Progenitor cell of endocrine pancreas (in vitro differentiated cells): ENCODE data around the gene OR10A4. TPM values are rescaled to one million over a fixed set of nuclear protein-coding genes. Genes with fewer than 3 reads are reported as not detected.

Source experiments
- DNase-seq: peaks from one replicate; pipeline ENCODE4 v3.0.0; 2021; ENCODE audit warnings: low spot score; ENCODE audit not compliant: unreplicated experiment
- H3K27ac Mint-ChIP-seq: 2 replicates; pipeline ENCODE4 v1.8.0; 2021; ENCODE audit warnings: mild to moderate bottlenecking, moderate library complexity, mixed read lengths
- H3K27me3 Mint-ChIP-seq: 2 replicates; pipeline ENCODE4 v1.8.0; 2021; ENCODE audit warnings: mixed read lengths
- H3K36me3 Mint-ChIP-seq: 2 replicates; pipeline ENCODE4 v1.8.0; 2022; ENCODE audit warnings: mixed read lengths; ENCODE audit not compliant: insufficient read depth
- H3K4me1 Mint-ChIP-seq: 2 replicates; pipeline ENCODE4 v1.8.0; 2021; ENCODE audit warnings: low read depth, mixed read lengths
- H3K4me3 Mint-ChIP-seq: 2 replicates; pipeline ENCODE4 v1.8.0; 2021; ENCODE audit warnings: low read depth, mild to moderate bottlenecking, moderate library complexity, mixed read lengths
- H3K9me3 Mint-ChIP-seq: 2 replicates; pipeline ENCODE4 v1.8.0; 2021; ENCODE audit warnings: low read depth, mixed read lengths
- CTCF ChIP-seq: fragments of 200-600 bp; sonication (generic); IDR thresholded peaks from one replicate; pipeline ENCODE4 v1.5.0; 2021; ENCODE audit warnings: antibody characterized with exemption, mild to moderate bottlenecking; ENCODE audit not compliant: unreplicated experiment
- long read RNA-seq: library from polyadenylated mRNA; unstranded; transcript quantifications from one replicate; pipeline ENCODE4 v2.0.0, GENCODE V29; 2020
- total RNA-seq: library from RNA; stranded (reverse); gene quantifications from 2 replicates; pipeline ENCODE4 v1.2.1, GENCODE V29; 2021

OR10A4 gene
- total RNA-seq, result not detected in 2 replicates
- long read RNA-seq, result 0 reads

GRCh38 chr11:6876325-6876724, at the start of gene OR10A4:
Gene OR10A4 (plus strand): TSS chr11:6876625. CDS start chr11:6876648, 23 bp downstream.
- no peaks in the 10 kb centered on the region for H3K27me3 Mint-ChIP-seq
- no peak within 1 kb of the TSS for H3K27ac Mint-ChIP-seq
- H3K4me1 Mint-ChIP-seq, result no peaks in the 10 kb centered on the region
- H3K9me3 Mint-ChIP-seq, result peaks cover 3% of the 10 kb centered on the region
- no peaks in the 10 kb centered on the region for H3K36me3 Mint-ChIP-seq
- no peak for DNase-seq
- no peak for TF ChIP-seq CTCF
- H3K4me3 Mint-ChIP-seq, result no peak within 1 kb of the TSS

- H3K4me1 Mint-ChIP-seq, result no peaks in the 10 kb centered on the region
- no peak for DNase-seq
- no peaks in the 10 kb centered on the region for H3K9me3 Mint-ChIP-seq
- no peaks in the 10 kb centered on the region for H3K27me3 Mint-ChIP-seq
- no peak for TF ChIP-seq CTCF
- no peak overlapping the region for H3K27ac Mint-ChIP-seq
- no peaks in the 10 kb centered on the region for H3K36me3 Mint-ChIP-seq
- H3K4me3 Mint-ChIP-seq, result no peak overlapping the region
Observed at GRCh38 chr11:6828103-6828502, 48.3 kb upstream of the OR10A4 start.

- Mint-ChIP-seq H3K27me3 (no peaks in the 10 kb centered on the region), H3K4me3 (no peak overlapping the region), H3K36me3 (no peaks in the 10 kb centered on the region), H3K9me3 (no peaks in the 10 kb centered on the region), H3K27ac (no peak overlapping the region), H3K4me1 (no peaks in the 10 kb centered on the region)
- no peak for DNase-seq
- no peak for TF ChIP-seq CTCF
Observed at GRCh38 chr11:6833356-6833755, 43.1 kb upstream of the OR10A4 start.

GRCh38 chr11:6834021-6834420, 42.4 kb upstream of the OR10A4 start:
- TF ChIP-seq CTCF, result no peak
- Mint-ChIP-seq H3K4me1 (no peaks in the 10 kb centered on the region), H3K4me3 (no peak overlapping the region), H3K36me3 (no peaks in the 10 kb centered on the region), H3K27me3 (no peaks in the 10 kb centered on the region), H3K9me3 (no peaks in the 10 kb centered on the region), H3K27ac (no peak overlapping the region)
- DNase-seq, result no peak

- no peak overlapping the region for H3K4me3 Mint-ChIP-seq
- H3K27ac Mint-ChIP-seq, result no peak overlapping the region
- H3K27me3 Mint-ChIP-seq, result no peaks in the 10 kb centered on the region
- no peaks in the 10 kb centered on the region for H3K36me3 Mint-ChIP-seq
- peaks cover 9% of the 10 kb centered on the region for H3K9me3 Mint-ChIP-seq
- no peak for TF ChIP-seq CTCF
- DNase-seq, result no peak
- H3K4me1 Mint-ChIP-seq, result no peaks in the 10 kb centered on the region
Observed at GRCh38 chr11:6841694-6842093, 34.7 kb upstream of the OR10A4 start.

GRCh38 chr11:6843670-6844069, 32.8 kb upstream of the OR10A4 start:
- Mint-ChIP-seq H3K9me3 (peaks cover 9% of the 10 kb centered on the region), H3K4me1 (no peaks in the 10 kb centered on the region)
- no peak for DNase-seq

More at GRCh38 chr11:6843670-6844069, 32.8 kb upstream of the OR10A4 start:
- no peak for TF ChIP-seq CTCF
- Mint-ChIP-seq H3K36me3 (no peaks in the 10 kb centered on the region), H3K4me3 (no peak overlapping the region), H3K27ac (no peak overlapping the region), H3K27me3 (no peaks in the 10 kb centered on the region)
